Activated naive CD8-positive, alpha-beta T cell (primary cell): Measurements from ENCODE around the gene OSBPL10.

ENCODE experiments used
- H3K27ac Mint-ChIP-seq: one replicate; pipeline ENCODE4 v1.8.0; 2021; ENCODE audit warnings: mixed read lengths
- H3K27me3 Mint-ChIP-seq: one replicate; pipeline ENCODE4 v1.8.0; 2021; ENCODE audit warnings: mixed read lengths
- H3K36me3 Mint-ChIP-seq: one replicate; pipeline ENCODE4 v1.8.0; 2021; ENCODE audit warnings: mixed read lengths
- H3K4me1 Mint-ChIP-seq: one replicate; pipeline ENCODE4 v1.8.0; 2021; ENCODE audit warnings: low read depth, mixed read lengths
- H3K4me3 Mint-ChIP-seq: one replicate; pipeline ENCODE4 v1.8.0; 2021; ENCODE audit warnings: mild to moderate bottlenecking, mixed read lengths
- H3K9me3 Mint-ChIP-seq: one replicate; pipeline ENCODE4 v1.8.0; 2021; ENCODE audit warnings: low read depth, mixed read lengths

The OSBPL10 gene

GRCh38 chr3:31776016-31776415, 205.0 kb downstream of the OSBPL10 start:
- no peak overlapping the region for H3K4me3 Mint-ChIP-seq
- H3K36me3 Mint-ChIP-seq: peaks cover 3% of the 10 kb centered on the region
- no peaks in the 10 kb centered on the region for H3K4me1 Mint-ChIP-seq
- H3K9me3 Mint-ChIP-seq: no peaks in the 10 kb centered on the region
- H3K27me3 Mint-ChIP-seq: no peaks in the 10 kb centered on the region
- H3K27ac Mint-ChIP-seq: no peak overlapping the region

- Mint-ChIP-seq H3K27me3 (no peaks in the 10 kb centered on the region), H3K9me3 (no peaks in the 10 kb centered on the region), H3K36me3 (peaks cover 3% of the 10 kb centered on the region), H3K4me3 (no peak overlapping the region), H3K27ac (no peak overlapping the region), H3K4me1 (no peaks in the 10 kb centered on the region)
Measured at GRCh38 chr3:31775383-31775782, 205.7 kb downstream of the OSBPL10 start.

GRCh38 chr3:31772758-31773473, 208.1 kb downstream of the OSBPL10 start:
- Mint-ChIP-seq H3K27ac (no peak overlapping the region), H3K27me3 (no peaks in the 10 kb centered on the region), H3K4me3 (no peak overlapping the region), H3K4me1 (peaks cover 1% of the 10 kb centered on the region), H3K36me3 (no peaks in the 10 kb centered on the region), H3K9me3 (no peaks in the 10 kb centered on the region)

- Mint-ChIP-seq H3K4me1 (peaks cover 1% of the 10 kb centered on the region), H3K4me3 (no peak overlapping the region), H3K27me3 (no peaks in the 10 kb centered on the region), H3K27ac (no peak overlapping the region), H3K36me3 (no peaks in the 10 kb centered on the region), H3K9me3 (no peaks in the 10 kb centered on the region)
Measured at GRCh38 chr3:31772272-31772671, 208.8 kb downstream of the OSBPL10 start.

- H3K9me3 Mint-ChIP-seq: no peaks in the 10 kb centered on the region
- H3K27ac Mint-ChIP-seq: no peak overlapping the region
- no peaks in the 10 kb centered on the region for H3K36me3 Mint-ChIP-seq
- H3K27me3 Mint-ChIP-seq: no peaks in the 10 kb centered on the region
- H3K4me1 Mint-ChIP-seq: peaks cover 1% of the 10 kb centered on the region
- no peak overlapping the region for H3K4me3 Mint-ChIP-seq
Measured at GRCh38 chr3:31770822-31771326, 210.2 kb downstream of the OSBPL10 start.

GRCh38 chr3:31768479-31769125, 212.5 kb downstream of the OSBPL10 start:
- Mint-ChIP-seq H3K4me3 (no peak overlapping the region), H3K9me3 (no peaks in the 10 kb centered on the region), H3K27me3 (no peaks in the 10 kb centered on the region), H3K4me1 (peaks cover 1% of the 10 kb centered on the region), H3K27ac (no peak overlapping the region), H3K36me3 (no peaks in the 10 kb centered on the region)

GRCh38 chr3:31767920-31768319, 213.1 kb downstream of the OSBPL10 start:
- Mint-ChIP-seq H3K9me3 (no peaks in the 10 kb centered on the region), H3K27me3 (no peaks in the 10 kb centered on the region), H3K4me1 (peaks cover 1% of the 10 kb centered on the region), H3K36me3 (no peaks in the 10 kb centered on the region), H3K4me3 (no peak overlapping the region), H3K27ac (no peak overlapping the region)

- Mint-ChIP-seq H3K36me3 (no peaks in the 10 kb centered on the region), H3K9me3 (no peaks in the 10 kb centered on the region), H3K27ac (no peak overlapping the region), H3K27me3 (no peaks in the 10 kb centered on the region), H3K4me1 (peaks cover 1% of the 10 kb centered on the region), H3K4me3 (no peak overlapping the region)
Measured at GRCh38 chr3:31766669-31767068, 214.4 kb downstream of the OSBPL10 start.

- Mint-ChIP-seq H3K4me3 (no peak overlapping the region), H3K9me3 (no peaks in the 10 kb centered on the region), H3K4me1 (peaks cover 1% of the 10 kb centered on the region), H3K36me3 (no peaks in the 10 kb centered on the region), H3K27me3 (no peaks in the 10 kb centered on the region), H3K27ac (no peak overlapping the region)
Measured at GRCh38 chr3:31765871-31766270, 215.2 kb downstream of the OSBPL10 start.

- H3K4me3 Mint-ChIP-seq: no peak overlapping the region
- no peaks in the 10 kb centered on the region for H3K4me1 Mint-ChIP-seq
- no peaks in the 10 kb centered on the region for H3K27me3 Mint-ChIP-seq
- H3K9me3 Mint-ChIP-seq: no peaks in the 10 kb centered on the region
- H3K27ac Mint-ChIP-seq: no peak overlapping the region
- H3K36me3 Mint-ChIP-seq: no peaks in the 10 kb centered on the region
Measured at GRCh38 chr3:31763731-31764130, 217.3 kb downstream of the OSBPL10 start.

GRCh38 chr3:31762888-31763351, 218.1 kb downstream of the OSBPL10 start:
- H3K9me3 Mint-ChIP-seq: no peaks in the 10 kb centered on the region
- no peaks in the 10 kb centered on the region for H3K36me3 Mint-ChIP-seq
- no peaks in the 10 kb centered on the region for H3K4me1 Mint-ChIP-seq
- no peak overlapping the region for H3K4me3 Mint-ChIP-seq
- H3K27me3 Mint-ChIP-seq: no peaks in the 10 kb centered on the region
- no peak overlapping the region for H3K27ac Mint-ChIP-seq

GRCh38 chr3:31762097-31762764, 218.8 kb downstream of the OSBPL10 start:
- Mint-ChIP-seq H3K27me3 (no peaks in the 10 kb centered on the region), H3K27ac (no peak overlapping the region), H3K36me3 (no peaks in the 10 kb centered on the region), H3K9me3 (no peaks in the 10 kb centered on the region), H3K4me3 (no peak overlapping the region), H3K4me1 (no peaks in the 10 kb centered on the region)

- Mint-ChIP-seq H3K4me3 (no peak overlapping the region), H3K27ac (no peak overlapping the region), H3K27me3 (no peaks in the 10 kb centered on the region), H3K36me3 (no peaks in the 10 kb centered on the region), H3K9me3 (no peaks in the 10 kb centered on the region), H3K4me1 (peaks cover 11% of the 10 kb centered on the region)
Measured at GRCh38 chr3:31760654-31761053, 220.4 kb downstream of the OSBPL10 start.

GRCh38 chr3:31758322-31758965, 222.6 kb downstream of the OSBPL10 start:
- Mint-ChIP-seq H3K4me3 (no peak overlapping the region), H3K9me3 (no peaks in the 10 kb centered on the region), H3K27ac (no peak overlapping the region), H3K27me3 (no peaks in the 10 kb centered on the region), H3K4me1 (peaks cover 16% of the 10 kb centered on the region), H3K36me3 (no peaks in the 10 kb centered on the region)
